PC-3 (cell line): Measurements from ENCODE around the gene RNF126. TPM values are rescaled to one million over a fixed set of nuclear protein-coding genes. Genes with fewer than 3 reads are reported as not detected.

Experiments
- ATAC-seq: fragments of 200-7000 bp; cut with Tn5 transposase; 2 replicates; pipeline ENCODE4 v1.9.1; 2020; ENCODE audit warnings: mild to moderate bottlenecking, moderate library complexity
- BruUV-seq: library from RNA; stranded (reverse); fragments of 400-500 nt; replicated peaks from 2 replicates; lab custom pipeline; 2021; lab: Mats Ljungman, UMichigan
- CTCF ChIA-PET: fragments of 300-600 bp; sonication (Branson Sonifier 250); formaldehyde crosslinking; loops from one replicate; lab custom pipeline; 2022; ENCODE audit warnings: antibody characterized with exemption; lab: Charles Lee
- POLR2A ChIA-PET: fragments of 300-600 bp; sonication (Branson Sonifier 250); formaldehyde crosslinking; loops from one replicate; lab custom pipeline; 2022; ENCODE audit warnings: antibody characterized with exemption; ENCODE audit not compliant: unreplicated experiment; lab: Charles Lee
- DNase-seq: peaks from one replicate; pipeline ENCODE4 v3.0.0-alpha.2; 2015
- H2AFZ ChIP-seq: fragments of 300-600 bp; sonication (generic); 2 replicates; pipeline ENCODE4 v1.6.0; 2016; ENCODE audit warnings: antibody characterized with exemption, low read length
- H3F3A ChIP-seq: fragments of 300-600 bp; sonication (generic); one replicate; pipeline ENCODE4 v1.6.0; 2017; ENCODE audit warnings: antibody characterized with exemption, low read length, control low read depth, mild to moderate bottlenecking; ENCODE audit not compliant: unreplicated experiment
- H3K27ac ChIP-seq: fragments of 300-600 bp; sonication (generic); 2 replicates; pipeline ENCODE4 v1.5.1; 2016; ENCODE audit warnings: mild to moderate bottlenecking, low read length
- H3K27me3 ChIP-seq: fragments of 300-600 bp; sonication (generic); 2 replicates; pipeline ENCODE4 v1.6.1; 2016; ENCODE audit warnings: low read length, mixed read lengths
- H3K36me3 ChIP-seq: fragments of 300-600 bp; sonication (generic); 2 replicates; pipeline ENCODE4 v1.6.1; 2016; ENCODE audit warnings: low read depth, mixed run types, low read length, mixed read lengths
- H3K4me1 ChIP-seq: fragments of 300-600 bp; sonication (generic); 2 replicates; pipeline ENCODE4 v1.5.1; 2016; ENCODE audit warnings: low read length; ENCODE audit not compliant: insufficient read depth
- H3K4me2 ChIP-seq: fragments of 300-600 bp; sonication (generic); 2 replicates; pipeline ENCODE4 v1.6.0; 2016; ENCODE audit warnings: low read length
- H3K4me3 ChIP-seq: fragments of 300-600 bp; sonication (generic); 2 replicates; pipeline ENCODE4 v1.5.1; 2016; ENCODE audit warnings: mild to moderate bottlenecking, low read length, mixed read lengths
- H3K79me2 ChIP-seq: fragments of 300-600 bp; sonication (generic); 2 replicates; pipeline ENCODE4 v1.6.1; 2017; ENCODE audit warnings: low read length, mixed read lengths
- H3K9ac ChIP-seq: fragments of 300-600 bp; sonication (generic); 2 replicates; pipeline ENCODE4 v1.6.0; 2016; ENCODE audit warnings: mild to moderate bottlenecking, low read length
- H3K9me2 ChIP-seq: fragments of 300-600 bp; sonication (generic); replicated peaks from 2 replicates; pipeline ENCODE4 v1.6.1; 2016; ENCODE audit warnings: mixed run types, low read length, mixed read lengths
- H3K9me3 ChIP-seq: fragments of 300-600 bp; sonication (generic); 2 replicates; pipeline ENCODE4 v1.6.1; 2016; ENCODE audit warnings: low read length, mixed read lengths
- H4K20me1 ChIP-seq: fragments of 300-600 bp; sonication (generic); 2 replicates; pipeline ENCODE4 v1.6.1; 2016; ENCODE audit warnings: low read length, mixed read lengths
- EZH2 ChIP-seq: fragments of 300-600 bp; sonication (generic); IDR thresholded peaks from one replicate; pipeline ENCODE4 v1.6.1; 2017; ENCODE audit warnings: antibody characterized with exemption, mild to moderate bottlenecking, low read length; ENCODE audit not compliant: unreplicated experiment
- EZH2phosphoT487 ChIP-seq: fragments of 300-600 bp; sonication (generic); IDR thresholded peaks from 2 replicates; pipeline ENCODE4 v1.6.1; 2018; ENCODE audit warnings: mild to moderate bottlenecking, antibody characterized with exemption, low read length, borderline replicate concordance
- intact Hi-C: fragments of 100-400 bp; cut with micrococcal nuclease; formaldehyde crosslinking; loops from 2 replicates; pipeline ENCODE4 v1.9.0; 2023
- total RNA-seq: library from RNA; depleted of rRNA; stranded (reverse); fragments of >200 nt; gene quantifications from 2 replicates; pipeline ENCODE4 v1.2.3, GENCODE V29; 2014
- TF ChIP-seq, protein P1 (sequence below): fragments of 300-600 bp; sonication (generic); conservative IDR thresholded peaks from 2 replicates; pipeline ENCODE4 v1.5.1; 2017; ENCODE audit warnings: antibody characterized with exemption, low read depth, mild to moderate bottlenecking, low read length

RNF126 gene
- total RNA-seq, 1 experiment from 2014 or later = 86.4 TPM

DNA sequence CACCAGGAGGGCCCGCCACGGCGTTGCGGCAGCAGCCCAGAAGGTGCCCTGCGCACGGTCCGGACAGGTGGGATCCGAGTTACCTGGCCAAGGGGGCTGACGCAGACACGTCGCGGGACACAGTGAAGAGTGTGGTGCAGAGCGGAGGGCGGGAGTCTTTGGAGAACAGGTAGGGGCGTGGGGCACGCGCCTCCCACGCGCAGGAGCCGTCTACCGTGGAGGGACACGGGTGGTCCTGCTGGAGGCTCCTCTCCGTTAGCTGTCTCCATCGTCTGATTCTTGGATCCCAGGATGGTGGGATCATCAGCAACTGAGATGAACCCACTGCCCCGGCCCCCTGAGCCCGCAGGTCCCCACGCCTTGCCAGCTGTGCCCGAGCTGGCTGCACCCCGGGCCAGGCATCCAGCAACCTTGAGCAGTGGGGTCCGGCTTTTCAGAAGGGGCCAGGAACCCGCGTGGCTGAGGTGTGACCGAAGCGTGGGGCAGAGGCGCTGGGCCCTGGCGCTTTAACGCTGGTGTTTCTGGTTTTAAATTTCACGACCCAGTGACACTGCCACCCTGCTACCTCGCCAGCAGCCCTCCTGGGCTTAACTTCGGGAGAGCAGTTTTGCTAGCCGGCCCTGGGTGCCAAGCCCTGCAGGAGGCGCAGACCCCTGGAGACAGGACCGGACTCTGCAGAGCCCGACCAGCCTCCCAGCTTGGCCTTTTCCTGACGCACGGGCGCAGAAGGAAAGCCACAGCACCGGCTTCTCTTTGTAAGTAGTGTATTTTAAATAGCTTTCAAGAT, 16.0 kb downstream of the RNF126 start:
- CTCF ChIA-PET = no interaction called here
- Histone ChIP-seq H3K4me2 (no peak overlapping the region), H3F3A (no peaks in the 10 kb centered on the region), H2AFZ (no peak overlapping the region), H3K79me2 (no peaks in the 10 kb centered on the region), H3K36me3 (no peaks in the 10 kb centered on the region), H3K4me1 (no peaks in the 10 kb centered on the region), H3K27ac (no peak overlapping the region), H3K27me3 (no peaks in the 10 kb centered on the region), H3K9ac (no peak overlapping the region), H3K9me2 (no peaks in the 10 kb centered on the region), H3K9me3 (no peaks in the 10 kb centered on the region), H4K20me1 (no peaks in the 10 kb centered on the region), H3K4me3 (no peak overlapping the region)
- ATAC-seq (no peak), DNase-seq (no peak)
- POLR2A ChIA-PET = no interaction called here
- intact Hi-C loops = no loop called here
- no TSS peak for BruUV-seq
- no peak for TF ChIP-seq EZH2phosphoT487
- TF ChIP-seq, protein P1, sequence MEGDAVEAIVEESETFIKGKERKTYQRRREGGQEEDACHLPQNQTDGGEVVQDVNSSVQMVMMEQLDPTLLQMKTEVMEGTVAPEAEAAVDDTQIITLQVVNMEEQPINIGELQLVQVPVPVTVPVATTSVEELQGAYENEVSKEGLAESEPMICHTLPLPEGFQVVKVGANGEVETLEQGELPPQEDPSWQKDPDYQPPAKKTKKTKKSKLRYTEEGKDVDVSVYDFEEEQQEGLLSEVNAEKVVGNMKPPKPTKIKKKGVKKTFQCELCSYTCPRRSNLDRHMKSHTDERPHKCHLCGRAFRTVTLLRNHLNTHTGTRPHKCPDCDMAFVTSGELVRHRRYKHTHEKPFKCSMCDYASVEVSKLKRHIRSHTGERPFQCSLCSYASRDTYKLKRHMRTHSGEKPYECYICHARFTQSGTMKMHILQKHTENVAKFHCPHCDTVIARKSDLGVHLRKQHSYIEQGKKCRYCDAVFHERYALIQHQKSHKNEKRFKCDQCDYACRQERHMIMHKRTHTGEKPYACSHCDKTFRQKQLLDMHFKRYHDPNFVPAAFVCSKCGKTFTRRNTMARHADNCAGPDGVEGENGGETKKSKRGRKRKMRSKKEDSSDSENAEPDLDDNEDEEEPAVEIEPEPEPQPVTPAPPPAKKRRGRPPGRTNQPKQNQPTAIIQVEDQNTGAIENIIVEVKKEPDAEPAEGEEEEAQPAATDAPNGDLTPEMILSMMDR = no peak
- TF ChIP-seq EZH2 = no peak

- POLR2A ChIA-PET = no interaction called here
Observed at GRCh38 chr19:645912-646778, 16.9 kb downstream of the RNF126 start.

More at GRCh38 chr19:645912-646778, 16.9 kb downstream of the RNF126 start:
- Histone ChIP-seq H3K4me2 (no peak overlapping the region), H3K9ac (no peak overlapping the region), H3K27ac (no peak overlapping the region), H3K79me2 (no peaks in the 10 kb centered on the region), H2AFZ (no peak overlapping the region), H3K9me2 (no peaks in the 10 kb centered on the region), H3K9me3 (no peaks in the 10 kb centered on the region), H3K36me3 (no peaks in the 10 kb centered on the region), H4K20me1 (no peaks in the 10 kb centered on the region), H3F3A (no peaks in the 10 kb centered on the region), H3K4me3 (no peak overlapping the region), H3K4me1 (no peaks in the 10 kb centered on the region), H3K27me3 (no peaks in the 10 kb centered on the region)
- intact Hi-C loops = no loop called here
- BruUV-seq = no TSS peak
- ATAC-seq (no peak), DNase-seq (no peak)
- TF ChIP-seq EZH2phosphoT487 = no peak
- TF ChIP-seq EZH2 = no peak
- TF ChIP-seq, protein P1 = no peak
- CTCF ChIA-PET = no interaction called here
